Endothelial cell of umbilical vein (primary cell): ENCODE measurements around the gene CEACAM4. TPM values are rescaled to one million over a fixed set of nuclear protein-coding genes. Genes with fewer than 3 reads are reported as not detected.

Experiments used
- BruUV-seq: library from RNA; stranded (reverse); fragments of 400-500 nt; replicated peaks from 2 replicates; lab custom pipeline; 2021; lab: Mats Ljungman, UMichigan
- CTCF ChIA-PET: fragments of 300-600, 350-600 bp; sonication (Branson Sonifier 250); formaldehyde crosslinking; loops from one replicate; lab custom pipeline; 2021; ENCODE audit warnings: antibody characterized with exemption, inconsistent platforms; lab: Charles Lee
- POLR2A ChIA-PET: fragments of 300-600, 350-600 bp; sonication (Branson Sonifier 250); formaldehyde crosslinking; loops from one replicate; lab custom pipeline; 2021; ENCODE audit warnings: antibody characterized with exemption, inconsistent platforms; lab: Charles Lee
- DNase-seq: peaks from one replicate; pipeline ENCODE4 v3.0.0-alpha.2; 2011; ENCODE audit warnings: low read depth, low spot score
- FAIRE-seq: peaks from 2 replicates; lab custom pipeline; 2011; peaks lifted over from hg19 to GRCh38; lab: Jason Lieb, UNC
- H2AFZ ChIP-seq: 2 replicates; pipeline ENCODE4 v1.6.0; 2012; ENCODE audit warnings: low read depth, low read length, control low read depth, inconsistent platforms
- H3K27ac ChIP-seq: 2 replicates; pipeline ENCODE4 v1.5.1; 2011; ENCODE audit warnings: low read depth, mild to moderate bottlenecking, control low read depth, low read length, moderate library complexity; ENCODE audit not compliant: insufficient read depth
- H3K27me3 ChIP-seq, 2 experiments: 2 replicates each; pipeline versions ENCODE4 v1.6.0 to v1.6.1; 2011; ENCODE audit warnings: low read length in 2 of 2, mixed read lengths in 1 of 2; ENCODE audit not compliant: control insufficient read depth in 2 of 2, insufficient read depth in 2 of 2
- H3K36me3 ChIP-seq, 2 experiments: 2 replicates in 1 of 2; 3 replicates in 1 of 2; pipeline ENCODE4 v1.5.1; 2011; ENCODE audit warnings: low read length in 2 of 2, mild to moderate bottlenecking in 1 of 2, moderate library complexity in 1 of 2; ENCODE audit not compliant: control insufficient read depth in 2 of 2, insufficient read depth in 2 of 2; ENCODE audit errors: extremely low read depth in 1 of 2
- H3K4me1 ChIP-seq: 3 replicates; pipeline ENCODE4 v1.5.1; 2011; ENCODE audit warnings: mild to moderate bottlenecking, low read length; ENCODE audit not compliant: control insufficient read depth, insufficient read depth; ENCODE audit errors: extremely low read depth
- H3K4me2 ChIP-seq: 2 replicates; pipeline ENCODE4 v1.6.1; 2011; ENCODE audit warnings: low read length, control low read depth, mixed read lengths; ENCODE audit not compliant: insufficient read depth
- H3K4me3 ChIP-seq, 3 experiments: fragments of 200-600 bp in 1 of 3; sonication (generic), shearing (Covaris generic) in 1 of 3; replicated peaks in 1 of 3; 2 replicates each; pipeline ENCODE4 v1.5.1; 2011 to 2016; ENCODE audit warnings: control low read depth in 3 of 3, low read length in 3 of 3, mild to moderate bottlenecking in 2 of 3, inconsistent platforms in 1 of 3, low read depth in 1 of 3, moderate library complexity in 1 of 3; ENCODE audit not compliant: insufficient read depth in 1 of 3
- H3K79me2 ChIP-seq: 2 replicates; pipeline ENCODE4 v1.6.0; 2012; ENCODE audit warnings: low read length, inconsistent platforms; ENCODE audit not compliant: control insufficient read depth, insufficient read depth
- H3K9ac ChIP-seq: replicated peaks from 2 replicates; pipeline ENCODE3; 2011; ENCODE audit warnings: low read length, control low read depth; ENCODE audit not compliant: insufficient read depth; ENCODE audit errors: extremely low read depth
- H3K9me1 ChIP-seq: replicated peaks from 3 replicates; pipeline ENCODE4 v1.6.0; 2011; ENCODE audit warnings: mild to moderate bottlenecking, low read length; ENCODE audit not compliant: control insufficient read depth, insufficient read depth; ENCODE audit errors: extremely low read depth
- H3K9me3 ChIP-seq: replicated peaks from 2 replicates; pipeline ENCODE4 v1.5.1; 2012; ENCODE audit warnings: low read length, inconsistent platforms; ENCODE audit not compliant: control insufficient read depth, insufficient read depth
- H4K20me1 ChIP-seq: replicated peaks from 2 replicates; pipeline ENCODE3; 2011; ENCODE audit warnings: mild to moderate bottlenecking, low read length; ENCODE audit not compliant: control insufficient read depth, insufficient read depth; ENCODE audit errors: extremely low read depth
- EZH2 ChIP-seq: IDR thresholded peaks from 2 replicates; pipeline ENCODE4 v1.6.1; 2012; ENCODE audit warnings: borderline replicate concordance, low read depth, mild to moderate bottlenecking, moderate library complexity, low read length, inconsistent platforms; ENCODE audit not compliant: severe bottlenecking
- FOS ChIP-seq: IDR thresholded peaks from 2 replicates; pipeline ENCODE4 v1.6.1; 2011; ENCODE audit warnings: mild to moderate bottlenecking, low read length, moderate library complexity, borderline replicate concordance; ENCODE audit not compliant: insufficient read depth
- GATA2 ChIP-seq: IDR thresholded peaks from 2 replicates; pipeline ENCODE4 v1.7.0; 2011; ENCODE audit warnings: low read depth, mild to moderate bottlenecking, moderate library complexity, mixed read lengths, low read length; ENCODE audit not compliant: insufficient read length, insufficient read depth
- JUN ChIP-seq: IDR thresholded peaks from 2 replicates; pipeline ENCODE4 v1.6.1; 2011; ENCODE audit warnings: borderline replicate concordance, low read depth; ENCODE audit not compliant: insufficient read length, insufficient read depth
- MAX ChIP-seq: IDR thresholded peaks from 2 replicates; pipeline ENCODE4 v1.6.1; 2011; ENCODE audit not compliant: insufficient read depth, insufficient read length
- MYC ChIP-seq: IDR thresholded peaks from one replicate; pipeline ENCODE4 v1.6.1; 2011; ENCODE audit warnings: mild to moderate bottlenecking, low read depth, low read length
- POLR2A ChIP-seq: IDR thresholded peaks from 2 replicates; pipeline ENCODE4 v1.6.1; 2012; ENCODE audit warnings: low read depth, mild to moderate bottlenecking, control low read depth, low read length
- POLR2AphosphoS5 ChIP-seq: IDR thresholded peaks from 2 replicates; pipeline ENCODE4 v1.6.1; 2012; ENCODE audit warnings: low read depth, mild to moderate bottlenecking, control low read depth, low read length, moderate library complexity; ENCODE audit not compliant: insufficient read depth
- dilution Hi-C: fragments of 300-500 bp; cut with MboI; formaldehyde crosslinking; loops from one replicate; pipeline ENCODE4 v1.15.0; 2019; ENCODE audit warnings: low sequenced_read_pairs; ENCODE audit not compliant: extremely low pct_ligation_motif_present
- intact Hi-C: fragments of 100-400 bp; cut with micrococcal nuclease; formaldehyde crosslinking; loops from one replicate; pipeline ENCODE4 v1.10.0; 2022
- polyA plus RNA-seq, 4 experiments: library from polyadenylated mRNA; depleted of rRNA in 3 of 4; stranded (reverse) in 3 of 4; unstranded in 1 of 4; fragments of >200 nt; gene quantifications; 2 replicates each; pipeline versions ENCODE4 v1.2.1 to v1.2.3, GENCODE V29; 2011 to 2012; ENCODE audit warnings: missing spikeins in 1 of 4
- total RNA-seq: library from RNA; stranded (reverse); gene quantifications from 2 replicates; pipeline ENCODE4 v1.2.3, GENCODE V29; 2021
- TF ChIP-seq, protein P1 (sequence below), 2 donors: IDR thresholded peaks; 1 replicate in 1 of 2; 2 replicates in 1 of 2; pipeline ENCODE4 v1.5.1; 2011; ENCODE audit warnings: low read length in 2 of 2, mild to moderate bottlenecking in 2 of 2, moderate library complexity in 2 of 2, control low read depth in 1 of 2, inconsistent platforms in 1 of 2, low read depth in 1 of 2; ENCODE audit not compliant: insufficient read depth in 1 of 2; ENCODE audit errors: extremely low read depth in 1 of 2

Gene CEACAM4
- total and polyA plus RNA-seq, 2 donors (not counting 3 experiments of a cell fraction or from before 2014, with no cell fraction given), result not detected

- CTCF ChIA-PET, result interaction anchor here (1.9 to 4.1 kb wide), 2 partner anchors 10 to 12 kb away, joined by 6 to 30 read pairs; no protein-coding TSS in a partner anchor
- POLR2A ChIA-PET, result no interaction called here
- no peaks in the 10 kb centered on the region for H3K4me1 ChIP-seq
- no peak for TF ChIP-seq POLR2AphosphoS5
- TF ChIP-seq, protein P1, sequence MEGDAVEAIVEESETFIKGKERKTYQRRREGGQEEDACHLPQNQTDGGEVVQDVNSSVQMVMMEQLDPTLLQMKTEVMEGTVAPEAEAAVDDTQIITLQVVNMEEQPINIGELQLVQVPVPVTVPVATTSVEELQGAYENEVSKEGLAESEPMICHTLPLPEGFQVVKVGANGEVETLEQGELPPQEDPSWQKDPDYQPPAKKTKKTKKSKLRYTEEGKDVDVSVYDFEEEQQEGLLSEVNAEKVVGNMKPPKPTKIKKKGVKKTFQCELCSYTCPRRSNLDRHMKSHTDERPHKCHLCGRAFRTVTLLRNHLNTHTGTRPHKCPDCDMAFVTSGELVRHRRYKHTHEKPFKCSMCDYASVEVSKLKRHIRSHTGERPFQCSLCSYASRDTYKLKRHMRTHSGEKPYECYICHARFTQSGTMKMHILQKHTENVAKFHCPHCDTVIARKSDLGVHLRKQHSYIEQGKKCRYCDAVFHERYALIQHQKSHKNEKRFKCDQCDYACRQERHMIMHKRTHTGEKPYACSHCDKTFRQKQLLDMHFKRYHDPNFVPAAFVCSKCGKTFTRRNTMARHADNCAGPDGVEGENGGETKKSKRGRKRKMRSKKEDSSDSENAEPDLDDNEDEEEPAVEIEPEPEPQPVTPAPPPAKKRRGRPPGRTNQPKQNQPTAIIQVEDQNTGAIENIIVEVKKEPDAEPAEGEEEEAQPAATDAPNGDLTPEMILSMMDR (IDR thresholded peaks at IDR 0.05; ENCODE audit: extremely low read depth in 1 of 2, insufficient read depth in 1 of 2, low read depth in 1 of 2, low read length in 2 of 2), result no peak
- TF ChIP-seq JUN, result no peak
- TF ChIP-seq FOS, result no peak
- TF ChIP-seq MYC, result no peak
- no peak for TF ChIP-seq GATA2
- TF ChIP-seq POLR2A, result no peak
- TF ChIP-seq MAX, result no peak
- TF ChIP-seq EZH2, result no peak
- H2AFZ ChIP-seq, result no peak overlapping the region
- no peak overlapping the region for H3K4me2 ChIP-seq
- H3K9me1 ChIP-seq, result no peaks in the 10 kb centered on the region
- H3K27me3 ChIP-seq, result peaks cover 4% of the 10 kb centered on the region in 2 experiments
- no peaks in the 10 kb centered on the region for H3K9me3 ChIP-seq
- H3K36me3 ChIP-seq, result no peaks in the 10 kb centered on the region
- intact Hi-C loops (no loop called here), dilution Hi-C loops (no loop called here)
- H4K20me1 ChIP-seq, result no peaks in the 10 kb centered on the region
- H3K4me3 ChIP-seq, result no peak overlapping the region
- no peak overlapping the region for H3K9ac ChIP-seq
- no peaks in the 10 kb centered on the region for H3K79me2 ChIP-seq
- no peak for DNase-seq
- no TSS peak for BruUV-seq
- H3K27ac ChIP-seq, result no peak overlapping the region
- FAIRE-seq, result no peak
These were observed 25.4 kb upstream of the CEACAM4 start for GRCh38 chr19:41652250-41652649.
